ENCODE measurements around the gene PRKCE. TPM values are rescaled to one million over a fixed set of nuclear protein-coding genes. Genes with fewer than 3 reads are reported as not detected.

Gene PRKCE
- total and polyA plus RNA-seq, 4 donors, result 2.5 to 38.6 (median 5.8) TPM

DNA sequence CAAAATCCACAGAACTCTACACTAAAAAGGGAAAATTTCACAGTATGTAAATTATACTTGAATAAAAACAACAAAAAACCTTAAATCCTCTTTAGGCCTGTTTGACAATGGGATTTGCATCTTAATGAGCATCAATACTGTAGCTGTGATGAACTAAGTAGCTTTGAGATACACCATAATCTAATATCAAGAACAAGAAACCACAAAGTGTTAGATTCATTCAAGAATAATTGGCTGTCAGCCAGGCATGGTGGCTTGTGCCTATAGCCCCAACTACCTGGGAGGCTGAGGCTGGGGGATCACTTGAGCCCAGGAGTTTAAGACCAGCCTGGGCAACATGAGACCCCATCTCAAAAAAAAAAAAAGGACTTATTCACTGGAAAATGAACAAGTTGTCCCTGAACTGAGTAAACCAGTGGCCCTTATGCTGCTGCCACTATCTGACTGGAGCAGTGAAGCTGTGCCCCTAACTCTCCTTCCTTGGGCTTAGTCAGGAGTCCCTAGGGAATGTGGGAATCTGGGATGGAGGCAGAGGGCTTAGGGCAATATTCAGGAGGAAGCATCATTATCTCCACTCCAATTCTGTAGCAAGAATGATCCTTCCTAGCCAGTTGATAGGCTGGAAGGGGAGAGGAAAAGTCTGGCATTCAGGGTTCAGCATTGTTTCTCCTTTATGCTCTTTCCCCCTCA lies 88.5 kb downstream of the PRKCE start:
- no peaks in the 10 kb centered on the region for H3K9me3 ChIP-seq (ENCODE audit: control insufficient read depth in 4 of 4, low read length in 3 of 4)
- no peaks in the 10 kb centered on the region for H3K36me3 ChIP-seq (ENCODE audit: control insufficient read depth in 4 of 4, insufficient read depth in 3 of 4, low read depth in 1 of 4, low read length in 3 of 4)
- DNase-seq (ENCODE audit: low spot score), result no peak
- H3K27me3 ChIP-seq (ENCODE audit: control insufficient read depth in 4 of 4, insufficient read depth in 4 of 4, low read length in 3 of 4), result no peaks in the 10 kb centered on the region
- H3K27ac ChIP-seq (ENCODE audit: low read depth in 1 of 2, low read length in 2 of 2), result no peak overlapping the region
- H3K4me1 ChIP-seq (ENCODE audit: control insufficient read depth in 4 of 4, insufficient read depth in 4 of 4, low read length in 3 of 4), result peaks cover 0 to 6% (median 1%) of the 10 kb centered on the region in 4 donors
- H3K4me3 ChIP-seq (ENCODE audit: low read depth in 1 of 3, low read length in 3 of 3), result no peak overlapping the region
- no peak overlapping the region for H3K9ac ChIP-seq (ENCODE audit: low read depth in 1 of 2, low read length in 2 of 2)
- TF ChIP-seq JUND (IDR thresholded peaks at IDR 0.05) (no peak), NR2F2 (IDR thresholded peaks at IDR 0.05) (no peak), YY1 (IDR thresholded peaks at IDR 0.05) (no peak), TAF1 (conservative IDR thresholded peaks at IDR 0.05) (no peak), GABPA (IDR thresholded peaks at IDR 0.05 in 1 of 2, conservative IDR thresholded peaks at IDR 0.05 in 1 of 2) (no peak), EGR1 (IDR thresholded peaks at IDR 0.05; ENCODE audit: low read depth in 2 of 2) (no peak), FOXA1 (IDR thresholded peaks at IDR 0.05) (no peak), RAD21 (IDR thresholded peaks at IDR 0.05) (no peak), RXRA (IDR thresholded peaks at IDR 0.05) (no peak), SP1 (IDR thresholded peaks at IDR 0.05) (no peak), HNF4G (IDR thresholded peaks at IDR 0.05) (no peak), HNF4A (conservative IDR thresholded peaks at IDR 0.05) (no peak), FOXA2 (IDR thresholded peaks at IDR 0.05) (no peak)
- TF ChIP-seq, protein P1, sequence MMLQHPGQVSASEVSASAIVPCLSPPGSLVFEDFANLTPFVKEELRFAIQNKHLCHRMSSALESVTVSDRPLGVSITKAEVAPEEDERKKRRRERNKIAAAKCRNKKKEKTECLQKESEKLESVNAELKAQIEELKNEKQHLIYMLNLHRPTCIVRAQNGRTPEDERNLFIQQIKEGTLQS (IDR thresholded peaks at IDR 0.05), result no peak
- TF ChIP-seq, protein P2, sequence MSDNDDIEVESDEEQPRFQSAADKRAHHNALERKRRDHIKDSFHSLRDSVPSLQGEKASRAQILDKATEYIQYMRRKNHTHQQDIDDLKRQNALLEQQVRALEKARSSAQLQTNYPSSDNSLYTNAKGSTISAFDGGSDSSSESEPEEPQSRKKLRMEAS (IDR thresholded peaks at IDR 0.05), result no peak
- TF ChIP-seq, protein P3, sequence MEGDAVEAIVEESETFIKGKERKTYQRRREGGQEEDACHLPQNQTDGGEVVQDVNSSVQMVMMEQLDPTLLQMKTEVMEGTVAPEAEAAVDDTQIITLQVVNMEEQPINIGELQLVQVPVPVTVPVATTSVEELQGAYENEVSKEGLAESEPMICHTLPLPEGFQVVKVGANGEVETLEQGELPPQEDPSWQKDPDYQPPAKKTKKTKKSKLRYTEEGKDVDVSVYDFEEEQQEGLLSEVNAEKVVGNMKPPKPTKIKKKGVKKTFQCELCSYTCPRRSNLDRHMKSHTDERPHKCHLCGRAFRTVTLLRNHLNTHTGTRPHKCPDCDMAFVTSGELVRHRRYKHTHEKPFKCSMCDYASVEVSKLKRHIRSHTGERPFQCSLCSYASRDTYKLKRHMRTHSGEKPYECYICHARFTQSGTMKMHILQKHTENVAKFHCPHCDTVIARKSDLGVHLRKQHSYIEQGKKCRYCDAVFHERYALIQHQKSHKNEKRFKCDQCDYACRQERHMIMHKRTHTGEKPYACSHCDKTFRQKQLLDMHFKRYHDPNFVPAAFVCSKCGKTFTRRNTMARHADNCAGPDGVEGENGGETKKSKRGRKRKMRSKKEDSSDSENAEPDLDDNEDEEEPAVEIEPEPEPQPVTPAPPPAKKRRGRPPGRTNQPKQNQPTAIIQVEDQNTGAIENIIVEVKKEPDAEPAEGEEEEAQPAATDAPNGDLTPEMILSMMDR (IDR thresholded peaks at IDR 0.05; ENCODE audit: low read depth, low read length, missing input control), result no peak
- TF ChIP-seq, protein P4, sequence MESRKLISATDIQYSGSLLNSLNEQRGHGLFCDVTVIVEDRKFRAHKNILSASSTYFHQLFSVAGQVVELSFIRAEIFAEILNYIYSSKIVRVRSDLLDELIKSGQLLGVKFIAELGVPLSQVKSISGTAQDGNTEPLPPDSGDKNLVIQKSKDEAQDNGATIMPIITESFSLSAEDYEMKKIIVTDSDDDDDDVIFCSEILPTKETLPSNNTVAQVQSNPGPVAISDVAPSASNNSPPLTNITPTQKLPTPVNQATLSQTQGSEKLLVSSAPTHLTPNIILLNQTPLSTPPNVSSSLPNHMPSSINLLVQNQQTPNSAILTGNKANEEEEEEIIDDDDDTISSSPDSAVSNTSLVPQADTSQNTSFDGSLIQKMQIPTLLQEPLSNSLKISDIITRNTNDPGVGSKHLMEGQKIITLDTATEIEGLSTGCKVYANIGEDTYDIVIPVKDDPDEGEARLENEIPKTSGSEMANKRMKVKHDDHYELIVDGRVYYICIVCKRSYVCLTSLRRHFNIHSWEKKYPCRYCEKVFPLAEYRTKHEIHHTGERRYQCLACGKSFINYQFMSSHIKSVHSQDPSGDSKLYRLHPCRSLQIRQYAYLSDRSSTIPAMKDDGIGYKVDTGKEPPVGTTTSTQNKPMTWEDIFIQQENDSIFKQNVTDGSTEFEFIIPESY (IDR thresholded peaks at IDR 0.05), result no peak
- TF ChIP-seq, protein P5, sequence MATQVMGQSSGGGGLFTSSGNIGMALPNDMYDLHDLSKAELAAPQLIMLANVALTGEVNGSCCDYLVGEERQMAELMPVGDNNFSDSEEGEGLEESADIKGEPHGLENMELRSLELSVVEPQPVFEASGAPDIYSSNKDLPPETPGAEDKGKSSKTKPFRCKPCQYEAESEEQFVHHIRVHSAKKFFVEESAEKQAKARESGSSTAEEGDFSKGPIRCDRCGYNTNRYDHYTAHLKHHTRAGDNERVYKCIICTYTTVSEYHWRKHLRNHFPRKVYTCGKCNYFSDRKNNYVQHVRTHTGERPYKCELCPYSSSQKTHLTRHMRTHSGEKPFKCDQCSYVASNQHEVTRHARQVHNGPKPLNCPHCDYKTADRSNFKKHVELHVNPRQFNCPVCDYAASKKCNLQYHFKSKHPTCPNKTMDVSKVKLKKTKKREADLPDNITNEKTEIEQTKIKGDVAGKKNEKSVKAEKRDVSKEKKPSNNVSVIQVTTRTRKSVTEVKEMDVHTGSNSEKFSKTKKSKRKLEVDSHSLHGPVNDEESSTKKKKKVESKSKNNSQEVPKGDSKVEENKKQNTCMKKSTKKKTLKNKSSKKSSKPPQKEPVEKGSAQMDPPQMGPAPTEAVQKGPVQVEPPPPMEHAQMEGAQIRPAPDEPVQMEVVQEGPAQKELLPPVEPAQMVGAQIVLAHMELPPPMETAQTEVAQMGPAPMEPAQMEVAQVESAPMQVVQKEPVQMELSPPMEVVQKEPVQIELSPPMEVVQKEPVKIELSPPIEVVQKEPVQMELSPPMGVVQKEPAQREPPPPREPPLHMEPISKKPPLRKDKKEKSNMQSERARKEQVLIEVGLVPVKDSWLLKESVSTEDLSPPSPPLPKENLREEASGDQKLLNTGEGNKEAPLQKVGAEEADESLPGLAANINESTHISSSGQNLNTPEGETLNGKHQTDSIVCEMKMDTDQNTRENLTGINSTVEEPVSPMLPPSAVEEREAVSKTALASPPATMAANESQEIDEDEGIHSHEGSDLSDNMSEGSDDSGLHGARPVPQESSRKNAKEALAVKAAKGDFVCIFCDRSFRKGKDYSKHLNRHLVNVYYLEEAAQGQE (IDR thresholded peaks at IDR 0.05), result no peak

All from liver (tissue), 9 donors.